ENCODE measurements around the gene MGAT4C. TPM values are rescaled to one million over a fixed set of nuclear protein-coding genes. Genes with fewer than 3 reads are reported as not detected.

MGAT4C gene
- total and polyA plus RNA-seq, 2 of the 8 experiments (the other 6 are each of a cell fraction or from before 2014, with no cell fraction given) = 1.6 to 2.5 TPM

DNA sequence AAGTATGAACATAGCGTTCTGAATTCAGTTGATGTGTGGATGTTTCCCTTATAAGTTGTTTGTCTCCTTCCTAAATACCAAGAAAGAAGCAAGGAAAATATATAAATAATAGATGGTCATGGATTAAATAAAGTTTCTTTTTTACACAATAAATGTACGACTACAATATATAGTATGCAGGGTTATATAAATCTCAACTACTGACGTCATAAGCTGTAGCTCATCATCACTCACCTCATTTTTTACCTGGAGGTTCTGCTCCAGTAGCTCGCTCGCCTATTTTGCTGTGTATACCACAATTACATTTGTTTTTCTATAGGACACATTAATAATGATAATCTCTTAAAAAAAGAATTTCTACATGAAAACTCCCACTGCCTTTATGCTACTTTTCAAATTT, 272.6 kb downstream of the MGAT4C start (continued):
- TF ChIP-seq, protein P1, sequence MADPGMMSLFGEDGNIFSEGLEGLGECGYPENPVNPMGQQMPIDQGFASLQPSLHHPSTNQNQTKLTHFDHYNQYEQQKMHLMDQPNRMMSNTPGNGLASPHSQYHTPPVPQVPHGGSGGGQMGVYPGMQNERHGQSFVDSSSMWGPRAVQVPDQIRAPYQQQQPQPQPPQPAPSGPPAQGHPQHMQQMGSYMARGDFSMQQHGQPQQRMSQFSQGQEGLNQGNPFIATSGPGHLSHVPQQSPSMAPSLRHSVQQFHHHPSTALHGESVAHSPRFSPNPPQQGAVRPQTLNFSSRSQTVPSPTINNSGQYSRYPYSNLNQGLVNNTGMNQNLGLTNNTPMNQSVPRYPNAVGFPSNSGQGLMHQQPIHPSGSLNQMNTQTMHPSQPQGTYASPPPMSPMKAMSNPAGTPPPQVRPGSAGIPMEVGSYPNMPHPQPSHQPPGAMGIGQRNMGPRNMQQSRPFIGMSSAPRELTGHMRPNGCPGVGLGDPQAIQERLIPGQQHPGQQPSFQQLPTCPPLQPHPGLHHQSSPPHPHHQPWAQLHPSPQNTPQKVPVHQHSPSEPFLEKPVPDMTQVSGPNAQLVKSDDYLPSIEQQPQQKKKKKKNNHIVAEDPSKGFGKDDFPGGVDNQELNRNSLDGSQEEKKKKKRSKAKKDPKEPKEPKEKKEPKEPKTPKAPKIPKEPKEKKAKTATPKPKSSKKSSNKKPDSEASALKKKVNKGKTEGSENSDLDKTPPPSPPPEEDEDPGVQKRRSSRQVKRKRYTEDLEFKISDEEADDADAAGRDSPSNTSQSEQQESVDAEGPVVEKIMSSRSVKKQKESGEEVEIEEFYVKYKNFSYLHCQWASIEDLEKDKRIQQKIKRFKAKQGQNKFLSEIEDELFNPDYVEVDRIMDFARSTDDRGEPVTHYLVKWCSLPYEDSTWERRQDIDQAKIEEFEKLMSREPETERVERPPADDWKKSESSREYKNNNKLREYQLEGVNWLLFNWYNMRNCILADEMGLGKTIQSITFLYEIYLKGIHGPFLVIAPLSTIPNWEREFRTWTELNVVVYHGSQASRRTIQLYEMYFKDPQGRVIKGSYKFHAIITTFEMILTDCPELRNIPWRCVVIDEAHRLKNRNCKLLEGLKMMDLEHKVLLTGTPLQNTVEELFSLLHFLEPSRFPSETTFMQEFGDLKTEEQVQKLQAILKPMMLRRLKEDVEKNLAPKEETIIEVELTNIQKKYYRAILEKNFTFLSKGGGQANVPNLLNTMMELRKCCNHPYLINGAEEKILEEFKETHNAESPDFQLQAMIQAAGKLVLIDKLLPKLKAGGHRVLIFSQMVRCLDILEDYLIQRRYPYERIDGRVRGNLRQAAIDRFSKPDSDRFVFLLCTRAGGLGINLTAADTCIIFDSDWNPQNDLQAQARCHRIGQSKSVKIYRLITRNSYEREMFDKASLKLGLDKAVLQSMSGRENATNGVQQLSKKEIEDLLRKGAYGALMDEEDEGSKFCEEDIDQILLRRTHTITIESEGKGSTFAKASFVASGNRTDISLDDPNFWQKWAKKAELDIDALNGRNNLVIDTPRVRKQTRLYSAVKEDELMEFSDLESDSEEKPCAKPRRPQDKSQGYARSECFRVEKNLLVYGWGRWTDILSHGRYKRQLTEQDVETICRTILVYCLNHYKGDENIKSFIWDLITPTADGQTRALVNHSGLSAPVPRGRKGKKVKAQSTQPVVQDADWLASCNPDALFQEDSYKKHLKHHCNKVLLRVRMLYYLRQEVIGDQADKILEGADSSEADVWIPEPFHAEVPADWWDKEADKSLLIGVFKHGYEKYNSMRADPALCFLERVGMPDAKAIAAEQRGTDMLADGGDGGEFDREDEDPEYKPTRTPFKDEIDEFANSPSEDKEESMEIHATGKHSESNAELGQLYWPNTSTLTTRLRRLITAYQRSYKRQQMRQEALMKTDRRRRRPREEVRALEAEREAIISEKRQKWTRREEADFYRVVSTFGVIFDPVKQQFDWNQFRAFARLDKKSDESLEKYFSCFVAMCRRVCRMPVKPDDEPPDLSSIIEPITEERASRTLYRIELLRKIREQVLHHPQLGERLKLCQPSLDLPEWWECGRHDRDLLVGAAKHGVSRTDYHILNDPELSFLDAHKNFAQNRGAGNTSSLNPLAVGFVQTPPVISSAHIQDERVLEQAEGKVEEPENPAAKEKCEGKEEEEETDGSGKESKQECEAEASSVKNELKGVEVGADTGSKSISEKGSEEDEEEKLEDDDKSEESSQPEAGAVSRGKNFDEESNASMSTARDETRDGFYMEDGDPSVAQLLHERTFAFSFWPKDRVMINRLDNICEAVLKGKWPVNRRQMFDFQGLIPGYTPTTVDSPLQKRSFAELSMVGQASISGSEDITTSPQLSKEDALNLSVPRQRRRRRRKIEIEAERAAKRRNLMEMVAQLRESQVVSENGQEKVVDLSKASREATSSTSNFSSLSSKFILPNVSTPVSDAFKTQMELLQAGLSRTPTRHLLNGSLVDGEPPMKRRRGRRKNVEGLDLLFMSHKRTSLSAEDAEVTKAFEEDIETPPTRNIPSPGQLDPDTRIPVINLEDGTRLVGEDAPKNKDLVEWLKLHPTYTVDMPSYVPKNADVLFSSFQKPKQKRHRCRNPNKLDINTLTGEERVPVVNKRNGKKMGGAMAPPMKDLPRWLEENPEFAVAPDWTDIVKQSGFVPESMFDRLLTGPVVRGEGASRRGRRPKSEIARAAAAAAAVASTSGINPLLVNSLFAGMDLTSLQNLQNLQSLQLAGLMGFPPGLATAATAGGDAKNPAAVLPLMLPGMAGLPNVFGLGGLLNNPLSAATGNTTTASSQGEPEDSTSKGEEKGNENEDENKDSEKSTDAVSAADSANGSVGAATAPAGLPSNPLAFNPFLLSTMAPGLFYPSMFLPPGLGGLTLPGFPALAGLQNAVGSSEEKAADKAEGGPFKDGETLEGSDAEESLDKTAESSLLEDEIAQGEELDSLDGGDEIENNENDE (IDR thresholded peaks at IDR 0.05; ENCODE audit: insufficient replicate concordance, low read length) = no peak
- TF ChIP-seq PHF8 (conservative IDR thresholded peaks at IDR 0.05; ENCODE audit: low read depth, low read length) (no peak), HDAC2 (IDR thresholded peaks at IDR 0.05; ENCODE audit: borderline replicate concordance in 1 of 2, low read depth in 2 of 2, low read length in 2 of 2) (no peak), POU5F1 (IDR thresholded peaks at IDR 0.05; ENCODE audit: low read depth, low read length) (no peak)
- TF ChIP-seq, protein P2, sequence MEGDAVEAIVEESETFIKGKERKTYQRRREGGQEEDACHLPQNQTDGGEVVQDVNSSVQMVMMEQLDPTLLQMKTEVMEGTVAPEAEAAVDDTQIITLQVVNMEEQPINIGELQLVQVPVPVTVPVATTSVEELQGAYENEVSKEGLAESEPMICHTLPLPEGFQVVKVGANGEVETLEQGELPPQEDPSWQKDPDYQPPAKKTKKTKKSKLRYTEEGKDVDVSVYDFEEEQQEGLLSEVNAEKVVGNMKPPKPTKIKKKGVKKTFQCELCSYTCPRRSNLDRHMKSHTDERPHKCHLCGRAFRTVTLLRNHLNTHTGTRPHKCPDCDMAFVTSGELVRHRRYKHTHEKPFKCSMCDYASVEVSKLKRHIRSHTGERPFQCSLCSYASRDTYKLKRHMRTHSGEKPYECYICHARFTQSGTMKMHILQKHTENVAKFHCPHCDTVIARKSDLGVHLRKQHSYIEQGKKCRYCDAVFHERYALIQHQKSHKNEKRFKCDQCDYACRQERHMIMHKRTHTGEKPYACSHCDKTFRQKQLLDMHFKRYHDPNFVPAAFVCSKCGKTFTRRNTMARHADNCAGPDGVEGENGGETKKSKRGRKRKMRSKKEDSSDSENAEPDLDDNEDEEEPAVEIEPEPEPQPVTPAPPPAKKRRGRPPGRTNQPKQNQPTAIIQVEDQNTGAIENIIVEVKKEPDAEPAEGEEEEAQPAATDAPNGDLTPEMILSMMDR (IDR thresholded peaks at IDR 0.05; ENCODE audit: control extremely low read depth in 1 of 3, insufficient read depth in 1 of 3, low read depth in 1 of 3, low read length in 3 of 3) = no peak

Data from H1 (cell line).